Measurements from ENCODE around the gene IFNL1.

DNA sequence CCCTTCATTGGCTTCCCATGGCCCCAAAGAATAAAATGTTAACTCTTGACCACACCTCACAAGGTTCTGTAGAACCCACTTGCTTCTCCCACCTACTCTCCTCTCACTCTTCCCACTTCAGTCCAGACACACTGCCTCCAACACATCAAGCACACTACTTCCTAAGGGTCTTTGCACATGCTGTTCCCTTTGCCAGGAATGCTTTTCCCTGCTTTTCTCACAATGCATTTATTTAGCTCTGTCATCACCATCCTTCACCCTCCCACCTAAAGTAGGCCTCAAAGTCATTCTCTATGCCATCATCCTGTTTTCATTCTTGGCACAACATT is 7.9 kb downstream of the IFNL1 start:
- no peak for TF ChIP-seq TAF1 (IDR thresholded peaks at IDR 0.05; ENCODE audit: low read depth, low read length)
- no peak for TF ChIP-seq POLR2A (IDR thresholded peaks at IDR 0.05; ENCODE audit: low read depth, low read length)

Measured in GM12891 (cell line).